AG04450 (cell line): Measurements from ENCODE around the gene GPR152. TPM values are rescaled to one million over a fixed set of nuclear protein-coding genes. Genes with fewer than 3 reads are reported as not detected.
"Not testable (repeated sequence)": the region's sequence is repeated elsewhere in the genome, so short reads cannot be mapped to it uniquely, and the experiment has no call there.

Source experiments
- CTCF ChIA-PET: fragments of 300-600, 350-600 bp; formaldehyde crosslinking; extraction: SDS; loops from one replicate; lab custom pipeline; 2022; ENCODE audit warnings: antibody characterized with exemption, inconsistent platforms; lab: Charles Lee
- POLR2A ChIA-PET: fragments of 350-600 bp; formaldehyde crosslinking; extraction: SDS; loops from one replicate; lab custom pipeline; 2021; ENCODE audit warnings: antibody characterized with exemption, inconsistent platforms; lab: Yijun Ruan, JAX
- DNase-seq: peaks from one replicate; pipeline ENCODE4 v3.0.0-alpha.2; 2011; ENCODE audit warnings: low read depth, low spot score
- H3K27ac ChIP-seq: one replicate; pipeline ENCODE4 v1.5.1; 2012; ENCODE audit warnings: low read depth, low read length, control low read depth
- H3K27me3 ChIP-seq: one replicate; pipeline ENCODE4 v1.6.0; 2012; ENCODE audit warnings: low read length; ENCODE audit not compliant: control insufficient read depth, insufficient read depth
- H3K4me3 ChIP-seq: 2 replicates; pipeline ENCODE4 v1.5.1; 2011; ENCODE audit warnings: mild to moderate bottlenecking, low read depth, low read length, control low read depth
- H3K9me3 ChIP-seq: 2 replicates; pipeline ENCODE4 v1.5.1; 2012; ENCODE audit warnings: low read length; ENCODE audit not compliant: control insufficient read depth, insufficient read depth
- CTCF ChIP-seq: IDR thresholded peaks from 2 replicates; pipeline ENCODE4 v1.5.1; 2011; ENCODE audit warnings: low read depth, low read length, control low read depth, inconsistent platforms
- polyA plus RNA-seq: library from polyadenylated mRNA; depleted of rRNA; stranded (reverse); fragments of >200 nt; gene quantifications from 2 replicates; pipeline ENCODE4 v1.2.3, GENCODE V29; 2011

GPR152 gene
- polyA plus RNA-seq, 1 experiment: not detected

- DNase-seq: peak; percentile 94
- peaks cover 6% of the 10 kb centered on the region for H3K9me3 ChIP-seq
- H3K27ac ChIP-seq: peak within 1 kb of the TSS; percentile 70
- CTCF ChIA-PET: interaction anchor here (1.2 kb wide), 1 partner anchor 81 kb away, joined by 8 read pairs; the partner anchor contains the start of gene PPP1CA
- peak within 1 kb of the TSS; percentile 78 for H3K4me3 ChIP-seq
- peak; percentile 29; the same call in 1 of the 2 replicates for TF ChIP-seq CTCF
- POLR2A ChIA-PET: interaction anchor here (0.5 to 1.0 kb wide), 8 partner anchors 8 to 110 kb away, joined by 3 to 5 read pairs (median 3); partner anchors contain the start of genes CLCF1 and RPS6KB2
- no peaks in the 10 kb centered on the region for H3K27me3 ChIP-seq
Measured at GRCh38 chr11:67482827-67483798, 30.6 kb upstream of the GPR152 start, which contains the start of gene AIP. Gene AIP (plus strand): TSS chr11:67483026. CDS start chr11:67483159, 133 bp downstream.

GRCh38 chr11:67482275-67482826 is 29.8 kb upstream of the GPR152 start:
- ChIA-PET POLR2A (interaction anchor here (0.5 to 1.0 kb wide), 8 partner anchors 7 to 109 kb away, joined by 3 to 5 read pairs (median 3); partner anchors contain the start of genes CLCF1 and RPS6KB2), CTCF (interaction anchor here (1.0 to 1.2 kb wide), 2 partner anchors 80 kb away, joined by 5 to 8 read pairs; partner anchors contain the start of gene PPP1CA)
- no peak for TF ChIP-seq CTCF
- Histone ChIP-seq H3K4me3 (peak overlapping the region; percentile 78), H3K27ac (no peak overlapping the region), H3K9me3 (peaks cover 6% of the 10 kb centered on the region), H3K27me3 (no peaks in the 10 kb centered on the region)
- DNase-seq: no peak

DNA sequence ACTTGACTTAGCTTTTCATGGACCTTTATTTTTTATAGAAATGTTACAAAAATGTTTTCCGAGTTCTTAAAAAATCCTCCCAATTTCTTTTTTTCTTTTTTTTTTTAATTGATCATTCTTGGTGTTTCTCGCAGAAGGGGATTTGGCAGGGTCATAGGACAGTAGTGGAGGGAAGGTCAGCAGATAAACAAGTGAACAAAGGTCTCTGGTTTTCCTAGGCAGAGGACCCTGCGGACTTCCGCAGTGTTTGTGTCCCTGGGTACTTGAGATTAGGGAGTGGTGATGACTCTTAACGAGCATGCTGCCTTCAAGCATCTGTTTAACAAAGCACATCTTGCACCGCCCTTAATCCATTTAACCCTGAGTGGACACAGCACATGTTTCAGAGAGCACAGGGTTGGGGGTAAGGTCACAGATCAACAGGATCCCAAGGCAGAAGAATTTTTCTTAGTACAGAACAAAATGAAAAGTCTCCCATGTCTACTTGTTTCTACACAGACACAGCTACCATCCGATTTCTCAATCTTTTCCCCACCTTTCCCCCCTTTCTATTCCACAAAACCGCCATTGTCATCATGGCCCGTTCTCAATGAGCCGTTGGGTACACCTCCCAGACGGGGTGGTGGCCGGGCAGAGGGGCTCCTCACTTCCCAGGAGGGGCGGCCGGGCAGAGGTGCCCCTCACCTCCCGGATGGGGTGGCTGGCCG is 25.0 kb upstream of the GPR152 start:
- CTCF ChIA-PET: interaction anchor here (2.1 kb wide), 1 partner anchor 76 kb away, joined by 8 read pairs; the partner anchor contains the start of gene PPP1CA
- H3K9me3 ChIP-seq, POLR2A ChIA-PET: not testable (repeated sequence)

DNA sequence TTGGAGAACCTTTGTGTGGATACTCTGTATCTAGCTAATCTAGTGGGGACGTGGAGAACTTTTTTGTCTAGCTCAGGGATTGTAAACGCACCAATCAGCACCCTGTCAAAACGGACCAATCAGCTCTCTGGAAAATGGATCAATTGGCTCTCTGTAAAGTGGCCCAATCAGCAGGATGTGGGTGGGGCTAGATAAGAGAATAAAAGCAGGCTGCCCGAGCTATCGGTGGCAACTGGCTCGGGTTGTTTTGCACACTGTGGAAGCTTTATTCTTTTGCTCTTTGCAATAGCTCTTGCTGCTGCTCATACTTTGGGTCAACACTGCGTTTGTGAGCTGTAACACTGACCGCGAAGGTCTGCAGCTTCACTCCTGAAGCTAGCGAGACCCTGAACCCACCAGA is 24.2 kb upstream of the GPR152 start:
- CTCF ChIA-PET: interaction anchor here (2.1 kb wide), 1 partner anchor 75 kb away, joined by 8 read pairs; the partner anchor contains the start of gene PPP1CA
- H3K9me3 ChIP-seq, H3K27me3 ChIP-seq, H3K4me3 ChIP-seq, H3K27ac ChIP-seq, POLR2A ChIA-PET, DNase-seq: not testable (repeated sequence)

More for the DNA sequence above, 25.0 kb upstream of the GPR152 start:
- H3K4me3 ChIP-seq, H3K27ac ChIP-seq, DNase-seq, H3K27me3 ChIP-seq: not testable (repeated sequence)

DNA sequence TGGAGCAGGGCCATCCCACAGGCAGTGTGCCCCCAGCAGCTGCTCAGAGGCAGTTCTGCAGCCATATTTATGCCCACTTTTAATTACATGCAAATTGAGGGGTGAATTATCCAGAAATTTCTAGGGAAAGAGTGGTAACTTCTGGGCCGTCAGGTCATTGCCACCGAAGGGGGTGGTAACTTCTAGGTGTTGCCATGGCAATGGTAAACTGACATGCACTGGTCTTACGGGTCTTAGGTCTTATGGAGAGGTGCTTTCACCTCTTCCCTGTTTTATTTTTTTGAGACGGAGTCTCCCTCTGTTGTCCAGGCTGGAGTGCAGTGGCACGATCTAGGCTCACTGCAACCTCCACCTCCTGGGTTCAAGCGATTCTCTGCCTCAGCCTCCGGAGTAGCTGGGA is 20.4 kb upstream of the GPR152 start:
- Histone ChIP-seq H3K27me3 (peaks cover 4% of the 10 kb centered on the region), H3K27ac (no peak overlapping the region), H3K4me3 (no peak overlapping the region), H3K9me3 (peaks cover 2% of the 10 kb centered on the region; the same call in 1 of the 2 replicates)
- TF ChIP-seq CTCF: no peak
- DNase-seq: no peak
- ChIA-PET POLR2A (no interaction called here), CTCF (no interaction called here)
